DMS153 treated with DMSO at 0.1 percent for 48 hours (cell line): ENCODE measurements around the gene LYSET.
"Not testable (repeated sequence)": the region's sequence is repeated elsewhere in the genome, so short reads cannot be mapped to it uniquely, and the experiment has no call there.

Experiments used
- DNase-seq: peaks from one replicate; lab custom pipeline; 2025; ENCODE audit not compliant: unreplicated experiment; lab: John Stamatoyannopoulos, UW

Gene LYSET

GRCh38 chr14:93214598-93214997, 29.5 kb downstream of the LYSET start:
- DNase-seq = no peak

GRCh38 chr14:93219103-93219726, 34.1 kb downstream of the LYSET start:
- DNase-seq = peak; percentile 16

DNA sequence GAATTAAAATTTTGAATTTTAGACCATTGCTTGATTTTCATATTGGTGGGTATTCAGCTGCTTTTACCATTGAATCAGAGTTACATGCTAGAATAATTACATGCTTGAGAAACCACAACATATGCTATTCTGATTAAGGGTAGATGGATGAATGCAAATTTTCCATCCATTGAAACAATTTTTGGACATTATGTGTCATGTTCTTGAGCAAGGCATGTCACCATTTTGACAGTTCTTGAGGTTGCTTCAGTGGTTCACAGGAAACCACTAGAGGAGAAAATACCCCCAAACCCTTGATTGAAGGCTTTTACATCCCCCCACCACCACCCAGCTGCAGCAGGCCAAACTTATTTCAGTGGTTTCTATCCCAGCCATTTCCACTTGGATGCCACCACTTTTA, 35.4 kb downstream of the LYSET start:
- DNase-seq = no peak

- no peak for DNase-seq
These were observed 38.4 kb downstream of the LYSET start for GRCh38 chr14:93223565-93223964.

GRCh38 chr14:93228550-93228949, 43.4 kb downstream of the LYSET start:
- no peak for DNase-seq

GRCh38 chr14:93230539-93230938, 45.4 kb downstream of the LYSET start:
- DNase-seq = no peak

DNA sequence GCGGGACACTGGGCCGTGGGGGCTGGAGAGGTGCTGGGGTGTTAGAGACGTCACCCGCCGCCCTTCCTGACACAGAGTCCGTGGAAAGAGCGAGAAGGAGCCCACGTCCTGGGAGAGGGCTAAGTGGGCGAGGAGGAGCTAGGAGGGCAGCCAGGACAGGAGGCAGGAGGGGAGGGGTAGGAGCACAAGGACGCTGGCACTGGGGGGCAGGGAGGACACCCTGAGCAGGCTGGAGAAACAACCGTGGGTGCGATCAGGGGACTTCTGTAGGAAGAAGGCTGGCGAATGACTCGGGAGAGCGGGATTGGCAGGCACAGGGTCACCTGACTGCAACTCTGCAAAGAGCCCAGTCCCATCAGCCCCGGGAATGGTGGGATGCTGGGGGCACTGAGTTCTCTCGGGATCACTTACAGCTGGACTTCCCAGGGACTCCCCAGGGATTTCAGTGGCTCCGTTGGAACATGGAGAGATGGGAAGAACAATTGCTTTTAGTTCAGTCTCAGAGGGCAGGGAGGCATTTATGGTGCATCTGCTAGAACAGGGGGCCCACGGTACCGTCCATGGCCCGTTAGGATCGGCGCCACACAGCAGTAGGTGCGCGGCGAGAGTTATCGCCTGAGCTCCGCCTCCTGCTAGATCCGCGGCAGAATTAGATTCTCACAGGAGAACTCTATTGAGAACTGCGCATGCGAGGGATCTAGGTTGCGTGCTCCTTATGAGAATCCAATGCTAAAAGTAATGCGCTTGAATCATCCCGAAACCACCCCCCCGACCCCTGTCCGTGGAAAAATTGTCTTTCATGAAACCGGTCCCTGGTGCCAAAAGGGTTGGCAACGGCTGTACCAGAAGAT, 46.2 kb downstream of the LYSET start:
- peak; percentile 20 for DNase-seq

GRCh38 chr14:93232159-93232558, 47.0 kb downstream of the LYSET start:
- no peak for DNase-seq

DNA sequence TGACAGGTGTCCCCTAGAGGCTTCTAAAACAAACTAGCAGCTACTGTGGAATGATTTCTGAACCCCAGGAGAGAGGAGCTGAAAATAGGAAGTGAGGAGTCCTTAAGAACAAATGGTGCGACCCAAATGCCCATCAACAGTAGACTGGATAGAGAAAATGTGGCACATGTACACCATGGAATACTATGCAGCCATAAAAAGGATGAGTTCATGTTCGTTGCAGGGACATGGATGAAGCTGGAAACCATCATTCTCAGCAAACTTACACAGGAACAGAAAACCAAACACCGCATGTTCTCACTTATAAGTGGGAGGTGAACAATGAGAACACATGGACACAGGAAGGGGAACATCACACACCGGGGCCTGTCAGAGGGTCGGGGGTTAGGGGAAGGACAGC, 48.0 kb downstream of the LYSET start:
- DNase-seq = not testable (repeated sequence)

- peak; percentile 8 for DNase-seq
These were observed 49.7 kb downstream of the LYSET start for GRCh38 chr14:93234798-93235197.
